Neural progenitor cell (in vitro differentiated cells): ENCODE results near the gene PDE5A. TPM values are rescaled to one million over a fixed set of nuclear protein-coding genes. Genes with fewer than 3 reads are reported as not detected.
"Not testable (repeated sequence)": the region's sequence is repeated elsewhere in the genome, so short reads cannot be mapped to it uniquely, and the experiment has no call there.

Experiments
- DNase-seq: peaks from one replicate; pipeline ENCODE4 v3.0.0-alpha.2; 2016; ENCODE audit warnings: low spot score
- H2AFZ ChIP-seq: fragments of 200-600 bp; sonication (generic); replicated peaks from 2 replicates; pipeline ENCODE4 v1.6.1; 2016; ENCODE audit warnings: antibody characterized with exemption
- H3F3A ChIP-seq: fragments of 200-600 bp; sonication (generic); 2 replicates; pipeline ENCODE4 v1.6.1; 2016; ENCODE audit warnings: antibody characterized with exemption, low read depth
- H3K27ac ChIP-seq: fragments of 200-600 bp; sonication (generic); 2 replicates; pipeline ENCODE4 v1.5.1; 2016; ENCODE audit warnings: mild to moderate bottlenecking
- H3K27me3 ChIP-seq: fragments of 200-600 bp; sonication (generic); 2 replicates; pipeline ENCODE4 v1.6.1; 2016; ENCODE audit warnings: mild to moderate bottlenecking, moderate library complexity
- H3K36me3 ChIP-seq: fragments of 200-600 bp; sonication (generic); 2 replicates; pipeline ENCODE4 v1.5.1; 2016
- H3K4me1 ChIP-seq: fragments of 200-600 bp; sonication (generic); 2 replicates; pipeline ENCODE4 v1.6.1; 2016; ENCODE audit warnings: mixed run types
- H3K4me2 ChIP-seq: fragments of 200-600 bp; sonication (generic); 2 replicates; pipeline ENCODE4 v1.6.1; 2016
- H3K4me3 ChIP-seq: fragments of 200-600 bp; sonication (generic); 2 replicates; pipeline ENCODE4 v1.5.1; 2016
- H3K79me2 ChIP-seq: fragments of 200-600 bp; sonication (generic); 2 replicates; pipeline ENCODE4 v1.6.1; 2016; ENCODE audit warnings: low read depth
- H3K9ac ChIP-seq: fragments of 200-600 bp; sonication (generic); 2 replicates; pipeline ENCODE4 v1.6.1; 2016
- H3K9me3 ChIP-seq: fragments of 200-600 bp; sonication (generic); 2 replicates; pipeline ENCODE4 v1.5.1; 2016; ENCODE audit warnings: low read depth
- H4K20me1 ChIP-seq: fragments of 200-600 bp; sonication (generic); 2 replicates; pipeline ENCODE4 v1.6.1; 2016; ENCODE audit warnings: low read depth
- H3K27ac Mint-ChIP-seq: 3 replicates; pipeline ENCODE4 v1.8.0; 2021; ENCODE audit warnings: mixed read lengths
- H3K27me3 Mint-ChIP-seq: 2 replicates; pipeline ENCODE4 v1.8.0; 2022; ENCODE audit warnings: low read depth, mild to moderate bottlenecking, inconsistent platforms, moderate library complexity, mixed read lengths; ENCODE audit not compliant: insufficient read depth
- H3K36me3 Mint-ChIP-seq: 3 replicates; pipeline ENCODE4 v1.8.0; 2021; ENCODE audit warnings: mixed read lengths
- H3K4me1 Mint-ChIP-seq: 3 replicates; pipeline ENCODE4 v1.8.0; 2021; ENCODE audit warnings: mixed read lengths
- H3K4me3 Mint-ChIP-seq: 3 replicates; pipeline ENCODE4 v1.8.0; 2021; ENCODE audit warnings: mild to moderate bottlenecking, moderate library complexity, mixed read lengths
- H3K9me3 Mint-ChIP-seq: 3 replicates; pipeline ENCODE4 v1.8.0; 2020; ENCODE audit warnings: mixed read lengths
- EZH2 ChIP-seq: fragments of 200-600 bp; sonication (generic); IDR thresholded peaks from 2 replicates; pipeline ENCODE4 v1.6.1; 2017; ENCODE audit warnings: antibody characterized with exemption, mild to moderate bottlenecking, moderate library complexity
- EZH2phosphoT487 ChIP-seq: fragments of 200-600 bp; sonication (generic); IDR thresholded peaks from 2 replicates; pipeline ENCODE4 v1.6.1; 2017; ENCODE audit warnings: antibody characterized with exemption
- total RNA-seq: library from RNA; depleted of rRNA; stranded (reverse); fragments of >200 nt; gene quantifications from 2 replicates; pipeline ENCODE4 v1.2.3, GENCODE V29; 2015; ENCODE audit warnings: low replicate concordance
- TF ChIP-seq, protein P1 (sequence below): fragments of 200-600 bp; sonication (generic); IDR thresholded peaks from 2 replicates; pipeline ENCODE4 v1.5.1; 2017; ENCODE audit warnings: antibody characterized with exemption, mild to moderate bottlenecking

PDE5A gene
- total RNA-seq, 1 donor from 2014 or later, result 32.4 TPM

DNA sequence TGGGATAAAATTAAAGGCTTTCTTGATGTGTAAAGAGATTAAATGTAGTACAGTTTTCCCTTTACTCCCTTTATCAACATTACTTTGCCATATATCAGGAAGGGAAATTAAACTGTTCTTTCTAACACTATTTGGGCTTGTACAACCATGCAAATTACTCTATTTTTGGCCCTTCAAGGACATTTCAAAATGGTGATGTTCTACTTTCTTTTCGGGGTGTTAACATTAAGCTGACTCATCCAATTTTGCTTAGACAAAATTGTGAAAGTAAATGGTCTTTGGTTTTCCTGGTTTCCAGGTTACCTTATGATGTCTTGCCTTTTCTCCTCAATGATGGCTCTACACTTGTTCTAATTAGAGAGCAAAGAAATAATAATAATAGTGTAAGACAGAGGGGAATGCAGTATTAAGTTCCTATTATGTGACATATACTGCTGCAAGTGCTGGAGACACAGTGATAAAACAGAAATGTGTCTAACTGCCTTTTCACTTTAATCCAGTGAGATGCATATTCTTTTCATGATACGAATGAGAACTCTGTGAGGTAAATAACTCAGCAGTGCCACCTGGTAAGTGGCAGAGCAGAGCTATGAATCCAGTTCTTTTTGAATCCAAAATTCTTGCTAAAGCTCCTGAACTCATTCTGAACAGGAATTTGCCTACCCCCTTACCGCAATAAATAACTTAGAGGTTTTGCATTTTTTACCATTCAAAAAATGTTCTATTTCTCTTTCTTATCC, 35.7 kb upstream of the PDE5A start:
- no peaks in the 10 kb centered on the region for H3K79me2 ChIP-seq
- H3K4me3 ChIP-seq, result no peak overlapping the region
- no peak for DNase-seq
- no peaks in the 10 kb centered on the region for H3K36me3 ChIP-seq
- H3K27ac ChIP-seq, result no peak overlapping the region
- peaks cover 9% of the 10 kb centered on the region for H3F3A ChIP-seq
- no peaks in the 10 kb centered on the region for H3K36me3 Mint-ChIP-seq
- H2AFZ ChIP-seq, result no peak overlapping the region
- H3K27me3 ChIP-seq, result no peaks in the 10 kb centered on the region
- H3K9me3 ChIP-seq, result no peaks in the 10 kb centered on the region
- H3K27me3 Mint-ChIP-seq, result no peaks in the 10 kb centered on the region
- no peak overlapping the region for H3K9ac ChIP-seq
- peaks cover 6% of the 10 kb centered on the region for H3K4me1 Mint-ChIP-seq
- no peak overlapping the region for H3K4me2 ChIP-seq
- no peak overlapping the region for H3K4me3 Mint-ChIP-seq
- no peak overlapping the region for H3K27ac Mint-ChIP-seq
- H4K20me1 ChIP-seq, result no peaks in the 10 kb centered on the region
- peaks cover 17% of the 10 kb centered on the region for H3K4me1 ChIP-seq
- no peak for TF ChIP-seq EZH2
- no peak for TF ChIP-seq EZH2phosphoT487
- TF ChIP-seq, protein P1, sequence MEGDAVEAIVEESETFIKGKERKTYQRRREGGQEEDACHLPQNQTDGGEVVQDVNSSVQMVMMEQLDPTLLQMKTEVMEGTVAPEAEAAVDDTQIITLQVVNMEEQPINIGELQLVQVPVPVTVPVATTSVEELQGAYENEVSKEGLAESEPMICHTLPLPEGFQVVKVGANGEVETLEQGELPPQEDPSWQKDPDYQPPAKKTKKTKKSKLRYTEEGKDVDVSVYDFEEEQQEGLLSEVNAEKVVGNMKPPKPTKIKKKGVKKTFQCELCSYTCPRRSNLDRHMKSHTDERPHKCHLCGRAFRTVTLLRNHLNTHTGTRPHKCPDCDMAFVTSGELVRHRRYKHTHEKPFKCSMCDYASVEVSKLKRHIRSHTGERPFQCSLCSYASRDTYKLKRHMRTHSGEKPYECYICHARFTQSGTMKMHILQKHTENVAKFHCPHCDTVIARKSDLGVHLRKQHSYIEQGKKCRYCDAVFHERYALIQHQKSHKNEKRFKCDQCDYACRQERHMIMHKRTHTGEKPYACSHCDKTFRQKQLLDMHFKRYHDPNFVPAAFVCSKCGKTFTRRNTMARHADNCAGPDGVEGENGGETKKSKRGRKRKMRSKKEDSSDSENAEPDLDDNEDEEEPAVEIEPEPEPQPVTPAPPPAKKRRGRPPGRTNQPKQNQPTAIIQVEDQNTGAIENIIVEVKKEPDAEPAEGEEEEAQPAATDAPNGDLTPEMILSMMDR, result no peak
- no peaks in the 10 kb centered on the region for H3K9me3 Mint-ChIP-seq

DNA sequence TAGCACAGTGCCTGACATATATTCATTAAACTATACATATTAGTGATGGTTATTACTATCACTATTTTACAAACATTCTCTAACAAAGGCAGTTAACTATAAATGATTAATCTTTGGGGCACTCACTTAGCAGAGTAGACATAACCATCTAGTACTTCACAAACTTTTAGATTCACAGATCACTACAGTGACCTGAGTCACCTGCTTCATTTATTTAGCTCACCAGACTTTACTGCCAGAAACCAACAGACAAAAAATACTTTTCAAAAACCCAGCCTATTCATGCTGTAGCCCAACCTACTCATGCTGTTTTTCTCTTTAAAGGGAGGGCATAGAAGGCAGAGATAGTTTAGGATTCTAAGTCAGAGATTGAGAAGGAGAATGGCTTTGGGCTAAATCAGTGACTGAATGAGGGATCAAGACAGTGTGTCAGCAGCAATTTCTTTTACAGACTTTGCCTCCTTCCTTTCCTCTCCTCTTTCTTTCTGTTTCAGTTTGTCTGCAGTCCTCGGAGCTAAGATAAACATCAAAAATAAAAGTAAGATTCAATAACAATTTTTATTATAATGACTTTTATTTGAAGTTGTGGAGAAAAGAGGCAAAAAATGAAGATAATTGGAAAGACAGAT, 34.7 kb upstream of the PDE5A start:
- H3K4me3 Mint-ChIP-seq, result no peak overlapping the region
- H3K27ac Mint-ChIP-seq, result no peak overlapping the region
- H3K27ac ChIP-seq, result no peak overlapping the region
- H3K36me3 ChIP-seq, result no peaks in the 10 kb centered on the region
- peak overlapping the region; percentile 46 for H2AFZ ChIP-seq
- H3K27me3 ChIP-seq, result no peaks in the 10 kb centered on the region
- H3K9ac ChIP-seq, result no peak overlapping the region
- no peaks in the 10 kb centered on the region for H3K9me3 ChIP-seq
- peaks cover 6% of the 10 kb centered on the region for H3K4me1 Mint-ChIP-seq
- no peaks in the 10 kb centered on the region for H3K36me3 Mint-ChIP-seq
- no peaks in the 10 kb centered on the region for H3K9me3 Mint-ChIP-seq
- no peaks in the 10 kb centered on the region for H4K20me1 ChIP-seq
- no peak overlapping the region for H3K4me2 ChIP-seq
- TF ChIP-seq, protein P1, result no peak
- TF ChIP-seq EZH2phosphoT487 (no peak), EZH2 (no peak)
- no peak for DNase-seq
- H3F3A ChIP-seq, result peaks cover 9% of the 10 kb centered on the region
- no peaks in the 10 kb centered on the region for H3K27me3 Mint-ChIP-seq
- H3K79me2 ChIP-seq, result no peaks in the 10 kb centered on the region
- H3K4me3 ChIP-seq, result no peak overlapping the region
- H3K4me1 ChIP-seq, result peaks cover 17% of the 10 kb centered on the region

DNA sequence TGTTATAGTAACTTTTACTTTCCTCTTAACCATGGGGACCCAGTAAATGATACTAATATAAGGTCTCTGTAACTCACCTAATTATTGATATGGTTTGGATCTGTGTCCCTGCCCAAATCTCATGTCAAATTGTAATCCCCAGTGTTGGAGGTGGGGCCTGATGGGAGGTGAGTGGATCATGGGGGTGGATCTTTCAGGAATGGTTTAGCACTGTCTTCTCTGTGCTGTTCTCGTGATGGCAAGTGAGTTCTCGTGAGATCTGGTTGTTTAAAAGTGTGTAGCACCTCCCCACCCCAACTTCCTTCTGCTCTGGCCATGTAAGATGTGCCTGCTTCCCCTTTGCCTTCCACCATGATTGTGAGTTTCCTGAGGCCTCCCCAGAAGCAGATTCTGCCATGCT, 34.0 kb upstream of the PDE5A start:
- not testable (repeated sequence) for H3K4me3 ChIP-seq, H3K27me3 Mint-ChIP-seq, H3K36me3 ChIP-seq, H3K79me2 ChIP-seq, H3K4me3 Mint-ChIP-seq, H3K9ac ChIP-seq, H3K4me2 ChIP-seq, H3K27ac Mint-ChIP-seq, H3K9me3 Mint-ChIP-seq, DNase-seq, H3F3A ChIP-seq, H4K20me1 ChIP-seq, H2AFZ ChIP-seq, H3K27ac ChIP-seq, H3K4me1 Mint-ChIP-seq, H3K36me3 Mint-ChIP-seq, H3K27me3 ChIP-seq, H3K9me3 ChIP-seq
- H3K4me1 ChIP-seq, result peaks cover 14% of the 10 kb centered on the region

DNA sequence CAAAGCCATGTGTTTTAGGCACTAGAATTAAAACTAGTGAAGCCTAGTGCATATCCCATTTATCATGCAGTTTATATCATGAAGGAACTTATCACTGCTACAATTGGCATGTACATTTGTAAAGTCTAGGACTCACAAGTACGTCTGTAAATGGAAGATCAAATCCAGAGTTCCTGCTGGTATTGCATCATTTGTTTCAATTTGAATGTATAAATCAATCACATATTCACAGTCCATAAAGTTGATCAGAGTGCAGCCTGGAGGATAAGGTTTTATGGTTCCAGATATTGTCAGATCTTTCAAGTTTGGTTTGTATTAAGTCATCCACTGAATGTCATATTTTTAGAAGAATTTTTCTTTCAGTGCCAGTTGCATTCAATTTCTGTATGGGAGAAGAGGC, 32.6 kb upstream of the PDE5A start:
- H3K4me1 Mint-ChIP-seq, result no peaks in the 10 kb centered on the region
- no peak for DNase-seq

More for the DNA sequence above, 32.6 kb upstream of the PDE5A start:
- Mint-ChIP-seq H3K27ac (no peak overlapping the region), H3K9me3 (no peaks in the 10 kb centered on the region), H3K4me3 (no peak overlapping the region), H3K27me3 (no peaks in the 10 kb centered on the region), H3K36me3 (no peaks in the 10 kb centered on the region)
- Histone ChIP-seq H3K9ac (no peak overlapping the region), H4K20me1 (no peaks in the 10 kb centered on the region), H3K9me3 (no peaks in the 10 kb centered on the region), H3K4me3 (no peak overlapping the region), H3K4me2 (no peak overlapping the region), H3F3A (no peaks in the 10 kb centered on the region), H3K79me2 (no peaks in the 10 kb centered on the region), H3K4me1 (peaks cover under 1% of the 10 kb centered on the region), H2AFZ (no peak overlapping the region), H3K27ac (no peak overlapping the region), H3K36me3 (no peaks in the 10 kb centered on the region), H3K27me3 (no peaks in the 10 kb centered on the region)
- TF ChIP-seq EZH2 (no peak), EZH2phosphoT487 (no peak)
- TF ChIP-seq, protein P1, result no peak
